Trophoblast cell (in vitro differentiated cells and primary cell): Measurements from ENCODE around the gene GPR146.

ENCODE experiments used
- DNase-seq, 2 donors: peaks; one replicate each; pipeline ENCODE4 v3.0.0-alpha.2; 2016
- H2AFZ ChIP-seq: 2 replicates; pipeline ENCODE4 v1.6.1; 2013; ENCODE audit warnings: low read length, moderate library complexity, mild to moderate bottlenecking; ENCODE audit not compliant: insufficient read depth, poor library complexity
- H2AK5ac ChIP-seq: 2 replicates; pipeline ENCODE4 v1.6.1; 2013; ENCODE audit warnings: mild to moderate bottlenecking, low read length
- H2BK120ac ChIP-seq: 2 replicates; pipeline ENCODE4 v1.6.1; 2013; ENCODE audit warnings: low read length, mild to moderate bottlenecking, moderate library complexity; ENCODE audit not compliant: insufficient read depth, poor library complexity
- H2BK12ac ChIP-seq: 2 replicates; pipeline ENCODE4 v1.6.1; 2013; ENCODE audit warnings: mild to moderate bottlenecking, low read length, moderate library complexity
- H2BK5ac ChIP-seq: 2 replicates; pipeline ENCODE4 v1.6.1; 2013; ENCODE audit warnings: low read length, low read depth, moderate library complexity, mild to moderate bottlenecking; ENCODE audit not compliant: poor library complexity
- H3K14ac ChIP-seq: 2 replicates; pipeline ENCODE4 v1.6.1; 2013; ENCODE audit warnings: mild to moderate bottlenecking, low read length
- H3K18ac ChIP-seq: 2 replicates; pipeline ENCODE4 v1.6.1; 2013; ENCODE audit warnings: mild to moderate bottlenecking, low read length
- H3K23ac ChIP-seq: 2 replicates; pipeline ENCODE4 v1.6.1; 2013; ENCODE audit warnings: low read length
- H3K27ac ChIP-seq: 2 replicates; pipeline ENCODE4 v1.5.1; 2013; ENCODE audit warnings: low read depth, mild to moderate bottlenecking, inconsistent platforms, low read length, moderate library complexity
- H3K27me3 ChIP-seq: 2 replicates; pipeline ENCODE4 v1.6.1; 2013; ENCODE audit warnings: inconsistent platforms, mild to moderate bottlenecking, low read length, moderate library complexity; ENCODE audit not compliant: insufficient read depth
- H3K36me3 ChIP-seq, 2 experiments: 1 replicate in 1 of 2; 2 replicates in 1 of 2; pipeline ENCODE4 v1.6.1; 2013; ENCODE audit warnings: low read length in 2 of 2, mild to moderate bottlenecking in 2 of 2, moderate library complexity in 1 of 2; ENCODE audit not compliant: insufficient read depth in 2 of 2, control insufficient read depth in 1 of 2
- H3K4ac ChIP-seq: 2 replicates; pipeline ENCODE4 v1.6.1; 2013; ENCODE audit warnings: low read depth, mild to moderate bottlenecking, low read length, moderate library complexity
- H3K4me1 ChIP-seq, 2 experiments: 1 replicate in 1 of 2; 2 replicates in 1 of 2; pipeline ENCODE4 v1.6.1; 2013; ENCODE audit warnings: low read length in 2 of 2, mild to moderate bottlenecking in 2 of 2, moderate library complexity in 1 of 2; ENCODE audit not compliant: insufficient read depth in 2 of 2, control insufficient read depth in 1 of 2
- H3K4me2 ChIP-seq: 2 replicates; pipeline ENCODE4 v1.6.1; 2013; ENCODE audit warnings: inconsistent platforms, mild to moderate bottlenecking, low read length, moderate library complexity
- H3K4me3 ChIP-seq: 2 replicates; pipeline ENCODE4 v1.5.1; 2013; ENCODE audit warnings: mild to moderate bottlenecking, low read depth, low read length, inconsistent platforms
- H3K79me1 ChIP-seq: one replicate; pipeline ENCODE4 v1.6.1; 2013; ENCODE audit warnings: low read length
- H3K79me2 ChIP-seq: 2 replicates; pipeline ENCODE4 v1.6.1; 2013; ENCODE audit warnings: low read length, mild to moderate bottlenecking; ENCODE audit not compliant: control insufficient read depth, insufficient read depth, poor library complexity
- H3K9ac ChIP-seq: 2 replicates; pipeline ENCODE4 v1.6.1; 2013; ENCODE audit warnings: mild to moderate bottlenecking, low read length
- H3K9me3 ChIP-seq: 2 replicates; pipeline ENCODE4 v1.6.1; 2013; ENCODE audit warnings: low read depth, mild to moderate bottlenecking, control low read depth, inconsistent platforms, low read length; ENCODE audit not compliant: insufficient read depth
- H4K12ac ChIP-seq: 2 replicates; pipeline ENCODE4 v1.6.1; 2013; ENCODE audit warnings: low read depth, mild to moderate bottlenecking, low read length, moderate library complexity
- H4K8ac ChIP-seq: 2 replicates; pipeline ENCODE4 v1.6.1; 2013; ENCODE audit warnings: low read depth, mild to moderate bottlenecking, low read length, moderate library complexity
- H4K91ac ChIP-seq: one replicate; pipeline ENCODE4 v1.6.1; 2013; ENCODE audit warnings: low read depth, mild to moderate bottlenecking, low read length, moderate library complexity
- WGBS: extraction: QIAGEN DNeasy Blood & Tissue Kit; methylation state at CpG from one replicate; pipeline ENCODE4 v1.1.7; 2013; ENCODE audit warnings: missing lambda C conversion rate; ENCODE audit not compliant: insufficient read length, insufficient coverage; ENCODE audit errors: extremely low coverage; 5-methylcytosine and 5-hydroxymethylcytosine counted together

GPR146 gene

DNA sequence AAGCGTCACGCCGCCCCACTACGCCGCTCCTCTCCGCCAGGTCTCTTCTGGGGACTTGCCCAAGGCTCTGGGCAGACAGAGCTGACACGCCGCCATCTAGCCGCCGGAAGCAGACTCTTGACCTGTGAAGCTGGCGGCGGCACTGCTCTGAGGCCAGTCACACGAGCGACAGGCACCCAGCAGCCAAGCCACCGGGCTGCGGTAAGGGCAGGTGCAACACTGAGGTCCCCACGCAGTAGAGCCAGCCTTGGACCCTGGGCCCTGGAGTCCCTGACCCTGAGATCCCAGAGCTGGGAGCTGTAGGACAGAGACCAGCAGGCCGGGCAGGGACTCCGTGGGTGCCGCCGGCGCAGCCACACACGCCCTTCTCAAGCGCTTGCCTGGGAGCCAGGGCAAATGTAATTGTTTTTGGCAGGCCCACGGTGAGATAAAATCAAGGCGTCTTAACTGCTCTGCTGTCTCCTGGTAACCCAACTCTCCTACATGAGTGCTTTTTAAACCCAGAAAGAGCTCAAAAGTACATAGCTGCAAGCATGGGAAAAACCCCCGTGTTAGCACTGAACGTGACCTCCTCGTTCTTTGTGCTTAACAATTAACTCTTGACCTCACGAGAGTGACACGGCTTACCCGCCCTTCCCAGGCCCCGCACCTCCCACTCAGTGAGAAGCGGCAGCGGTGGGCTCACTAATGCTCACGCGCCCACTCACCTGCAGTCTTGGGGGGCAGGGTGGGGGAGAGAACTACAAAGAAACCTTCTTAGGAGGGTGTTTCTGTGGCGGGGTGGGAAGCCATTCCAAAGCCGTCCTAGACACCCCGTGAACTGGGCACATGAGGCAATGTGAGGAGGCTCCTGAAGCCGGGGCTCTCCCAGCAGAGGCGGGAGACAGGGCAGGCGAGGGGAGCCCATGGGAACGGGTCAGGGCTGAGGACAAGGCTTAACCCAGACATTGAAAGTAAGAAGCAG lies 52.1 kb downstream of the GPR146 start:
- H3K9me3 ChIP-seq = peaks cover 7% of the 10 kb centered on the region
- H2BK12ac ChIP-seq = no peak overlapping the region
- no peaks in the 10 kb centered on the region for H3K79me2 ChIP-seq
- no peak overlapping the region for H2AK5ac ChIP-seq
- no peak overlapping the region for H4K91ac ChIP-seq
- DNase-seq = no peak
- H2AFZ ChIP-seq = no peak overlapping the region
- no peak overlapping the region for H3K4me2 ChIP-seq
- H3K27me3 ChIP-seq = no peaks in the 10 kb centered on the region
- H3K14ac ChIP-seq = no peak overlapping the region
- H2BK5ac ChIP-seq = no peak overlapping the region
- no peak overlapping the region for H3K27ac ChIP-seq
- no peak overlapping the region for H3K4ac ChIP-seq
- no peak overlapping the region for H4K8ac ChIP-seq
- peaks cover 24 to 34% of the 10 kb centered on the region in 2 experiments for H3K4me1 ChIP-seq
- H3K23ac ChIP-seq = no peak overlapping the region
- H3K79me1 ChIP-seq = peaks cover 4% of the 10 kb centered on the region
- H3K9ac ChIP-seq = no peak overlapping the region
- H3K4me3 ChIP-seq = no peak overlapping the region
- H2BK120ac ChIP-seq = no peak overlapping the region
- peaks cover 24 to 32% of the 10 kb centered on the region in 2 experiments for H3K36me3 ChIP-seq
- H4K12ac ChIP-seq = no peak overlapping the region
- peak overlapping the region; percentile 8 for H3K18ac ChIP-seq
- no CpG with 5 or more reads among the region's 44 CpGs for WGBS

DNA sequence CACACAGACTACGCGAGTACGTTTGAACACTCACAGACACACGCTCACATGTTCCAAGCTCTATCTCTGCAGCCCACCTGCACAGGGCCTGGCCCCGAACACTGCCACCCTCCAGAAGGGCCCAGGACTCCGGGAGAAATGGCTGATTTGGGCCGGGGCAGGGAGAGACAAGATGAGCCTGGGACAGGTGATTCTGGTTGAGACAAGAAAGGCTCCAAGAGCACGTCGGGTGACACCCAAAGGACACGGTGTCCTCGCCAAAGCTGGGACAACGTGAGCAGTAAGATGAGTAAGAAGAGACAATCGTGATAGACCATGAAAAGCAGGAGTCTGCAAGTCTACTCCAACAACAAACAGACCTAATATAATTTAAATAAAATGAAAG lies 52.8 kb downstream of the GPR146 start:
- Histone ChIP-seq H3K79me2 (no peaks in the 10 kb centered on the region), H2BK5ac (no peak overlapping the region), H3K9ac (no peak overlapping the region), H2BK120ac (no peak overlapping the region), H3K4me2 (no peak overlapping the region), H2AK5ac (no peak overlapping the region), H3K27me3 (no peaks in the 10 kb centered on the region), H2AFZ (no peak overlapping the region), H3K9me3 (peaks cover 4% of the 10 kb centered on the region), H2BK12ac (no peak overlapping the region), H3K36me3 (peaks cover 21 to 27% of the 10 kb centered on the region in 2 experiments), H3K27ac (no peak overlapping the region), H4K91ac (no peak overlapping the region), H4K12ac (no peak overlapping the region), H3K23ac (no peak overlapping the region), H3K4ac (no peak overlapping the region), H3K18ac (no peak overlapping the region), H4K8ac (no peak overlapping the region), H3K4me1 (peaks cover 28 to 31% of the 10 kb centered on the region in 2 experiments), H3K4me3 (no peak overlapping the region), H3K79me1 (peaks cover 6% of the 10 kb centered on the region), H3K14ac (no peak overlapping the region)
- no CpG with 5 or more reads among the region's 13 CpGs for WGBS
- no peak for DNase-seq

DNA sequence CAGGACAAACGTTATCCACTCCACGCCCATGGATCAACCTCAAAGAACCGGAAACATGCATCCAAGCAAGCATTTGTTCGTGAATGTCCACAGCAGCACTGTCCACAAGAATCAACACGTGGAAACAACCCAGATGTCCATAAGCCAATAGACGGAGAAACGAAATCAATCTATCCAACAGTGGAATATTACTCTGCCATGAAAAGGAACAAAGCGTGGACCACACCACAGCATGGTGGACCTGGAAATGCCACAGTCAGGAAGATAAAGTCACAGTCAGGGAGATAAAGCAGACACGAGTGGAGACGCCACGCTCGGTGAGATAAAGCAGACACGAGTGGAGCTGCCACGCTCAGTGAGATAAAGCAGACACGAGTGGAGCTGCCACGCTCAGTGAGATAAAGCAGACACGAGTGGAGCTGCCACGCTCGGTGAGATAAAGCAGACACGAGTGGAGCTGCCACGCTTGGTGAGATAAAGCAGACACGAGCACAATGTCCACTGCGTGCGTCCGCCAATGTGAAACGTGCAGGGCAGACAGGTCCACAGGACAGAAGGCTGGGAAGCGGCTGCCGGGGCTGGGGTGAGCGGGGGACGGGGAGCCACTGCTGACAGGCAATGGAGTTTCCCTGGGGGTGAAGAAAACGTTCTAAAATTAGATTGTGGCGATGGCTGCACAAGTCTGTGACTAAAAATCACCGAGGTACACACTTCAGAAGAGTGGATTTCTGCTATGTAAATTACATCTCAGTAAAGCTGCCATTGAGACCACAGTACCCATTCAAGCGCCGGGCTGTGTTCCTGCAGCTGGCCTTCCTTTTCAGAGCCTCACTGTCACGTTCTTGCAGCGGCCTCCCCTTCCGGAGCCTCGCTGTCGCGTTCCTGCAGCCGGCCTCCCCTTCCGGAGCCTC lies 54.2 kb downstream of the GPR146 start:
- H2BK120ac ChIP-seq = no peak overlapping the region
- H4K8ac ChIP-seq = no peak overlapping the region
- H4K12ac ChIP-seq = no peak overlapping the region
- H3K27ac ChIP-seq = no peak overlapping the region
- H3K4me1 ChIP-seq = peaks cover 28 to 31% of the 10 kb centered on the region in 2 experiments
- H3K4me3 ChIP-seq = no peak overlapping the region
- no peaks in the 10 kb centered on the region for H3K27me3 ChIP-seq
- H3K14ac ChIP-seq = no peak overlapping the region
- H2AK5ac ChIP-seq = no peak overlapping the region
- H2AFZ ChIP-seq = no peak overlapping the region
- H3K79me2 ChIP-seq = no peaks in the 10 kb centered on the region
- no peak overlapping the region for H4K91ac ChIP-seq
- peaks cover 4% of the 10 kb centered on the region for H3K9me3 ChIP-seq
- no peak overlapping the region for H3K23ac ChIP-seq
- H3K9ac ChIP-seq = no peak overlapping the region
- peak overlapping the region; percentile 16 for H3K18ac ChIP-seq
- H3K4me2 ChIP-seq = no peak overlapping the region
- WGBS = no CpG with 5 or more reads among the region's 43 CpGs
- no peak overlapping the region for H3K4ac ChIP-seq
- no peak for DNase-seq
- H3K36me3 ChIP-seq = peaks cover 8 to 15% of the 10 kb centered on the region in 2 experiments
- H2BK5ac ChIP-seq = no peak overlapping the region
- no peak overlapping the region for H2BK12ac ChIP-seq
- H3K79me1 ChIP-seq = peaks cover 6% of the 10 kb centered on the region

- H3K27me3 ChIP-seq = no peaks in the 10 kb centered on the region
- WGBS = no CpG with 5 or more reads among the region's 26 CpGs
- H4K8ac ChIP-seq = no peak overlapping the region
These were observed 54.8 kb downstream of the GPR146 start for GRCh38 chr7:1099154-1099542.

More at GRCh38 chr7:1099154-1099542, 54.8 kb downstream of the GPR146 start:
- Histone ChIP-seq H3K9me3 (peaks cover 4% of the 10 kb centered on the region), H3K4me2 (no peak overlapping the region), H3K27ac (no peak overlapping the region), H2BK120ac (no peak overlapping the region), H4K12ac (no peak overlapping the region), H3K4ac (no peak overlapping the region), H3K79me2 (peaks cover 3% of the 10 kb centered on the region), H3K79me1 (peaks cover 6% of the 10 kb centered on the region), H3K23ac (no peak overlapping the region), H3K36me3 (peaks cover 4 to 12% of the 10 kb centered on the region in 2 experiments), H4K91ac (no peak overlapping the region), H2BK12ac (no peak overlapping the region), H2BK5ac (no peak overlapping the region), H3K4me3 (no peak overlapping the region), H3K18ac (no peak overlapping the region), H2AK5ac (no peak overlapping the region), H3K9ac (no peak overlapping the region), H3K14ac (no peak overlapping the region), H2AFZ (no peak overlapping the region), H3K4me1 (peaks cover 28 to 31% of the 10 kb centered on the region in 2 experiments)
- DNase-seq = no peak
